SK-N-SH (cell line): ENCODE measurements around the gene SMC1A. TPM values are rescaled to one million over a fixed set of nuclear protein-coding genes. Genes with fewer than 3 reads are reported as not detected.
"Not testable (repeated sequence)": the region's sequence is repeated elsewhere in the genome, so short reads cannot be mapped to it uniquely, and the experiment has no call there.

Source experiments
- CTCF ChIA-PET: fragments of 300-600, 350-600 bp; formaldehyde crosslinking; extraction: SDS; loops from one replicate; lab custom pipeline; 2021; lab: Yijun Ruan, JAX
- POLR2A ChIA-PET: fragments of 350-600 bp; sonication (Branson Sonifier 250); formaldehyde crosslinking; extraction: SDS; loops from one replicate; lab custom pipeline; 2020; ENCODE audit warnings: antibody characterized with exemption, inconsistent platforms; lab: Yijun Ruan, JAX
- DNase-seq: peaks from one replicate; pipeline ENCODE4 v3.0.0; 2012
- H2AFZ ChIP-seq: fragments of 200-600 bp; sonication (generic); 2 replicates; pipeline ENCODE4 v1.8.1; 2016; ENCODE audit warnings: antibody characterized with exemption, mild to moderate bottlenecking, low read depth
- H3F3A ChIP-seq: fragments of 200-600 bp; sonication (generic); replicated peaks from 2 replicates; pipeline ENCODE3; 2016; ENCODE audit warnings: antibody characterized with exemption, mild to moderate bottlenecking; ENCODE audit not compliant: insufficient read depth
- H3K27ac ChIP-seq, 2 experiments: fragments of 200-500 bp in 1 of 2; fragments of 200-600 bp in 1 of 2; sonication (Bioruptor generic) in 1 of 2; sonication (generic), shearing (Covaris generic) in 1 of 2; 2 replicates each; pipeline versions ENCODE4 v1.5.1 to v1.6.1; 2014 to 2016; ENCODE audit warnings: low read depth in 2 of 2, inconsistent platforms in 1 of 2, low read length in 1 of 2, mild to moderate bottlenecking in 1 of 2, mixed read lengths in 1 of 2
- H3K27me3 ChIP-seq: fragments of 200-600 bp; sonication (generic), shearing (Covaris generic); 2 replicates; pipeline ENCODE4 v1.6.1; 2016; ENCODE audit warnings: mixed run types; ENCODE audit not compliant: insufficient read depth
- H3K36me3 ChIP-seq, 2 experiments: fragments of 200-500 bp in 1 of 2; fragments of 200-600 bp in 1 of 2; sonication (Bioruptor generic) in 1 of 2; sonication (generic) in 1 of 2; replicated peaks in 1 of 2; 2 replicates each; pipeline versions ENCODE3 to v1.5.1; 2014 to 2016; ENCODE audit warnings: low read length in 1 of 2, mild to moderate bottlenecking in 1 of 2; ENCODE audit not compliant: insufficient read depth in 2 of 2, control insufficient read depth in 1 of 2
- H3K4me1 ChIP-seq, 2 experiments: fragments of 200-500 bp in 1 of 2; fragments of 200-600 bp in 1 of 2; sonication (Bioruptor generic) in 1 of 2; sonication (generic), shearing (Covaris generic) in 1 of 2; 2 replicates each; pipeline versions ENCODE4 v1.5.1 to v1.6.1; 2014 to 2016; ENCODE audit warnings: low read depth in 1 of 2, low read length in 1 of 2, mixed run types in 1 of 2; ENCODE audit not compliant: insufficient read depth in 2 of 2, control insufficient read depth in 1 of 2
- H3K4me2 ChIP-seq: fragments of 200-600 bp; sonication (generic), shearing (Covaris generic); 2 replicates; pipeline ENCODE4 v1.6.1; 2017; ENCODE audit warnings: mixed run types
- H3K4me3 ChIP-seq, 2 experiments: fragments of 200-500 bp in 1 of 2; fragments of 200-600 bp in 1 of 2; sonication (Bioruptor generic) in 1 of 2; sonication (generic), shearing (Covaris generic) in 1 of 2; 2 replicates each; pipeline versions ENCODE4 v1.5.1 to v1.8.1; 2014 to 2016; ENCODE audit warnings: low read depth in 2 of 2, inconsistent platforms in 1 of 2, low read length in 1 of 2, mild to moderate bottlenecking in 1 of 2, mixed read lengths in 1 of 2, moderate library complexity in 1 of 2
- H3K79me2 ChIP-seq: fragments of 200-600 bp; sonication (generic); 2 replicates; pipeline ENCODE4 v1.8.1; 2017; ENCODE audit warnings: mild to moderate bottlenecking; ENCODE audit not compliant: insufficient read depth
- H3K9ac ChIP-seq: fragments of 200-600 bp; sonication (generic); 2 replicates; pipeline ENCODE4 v1.6.1; 2017; ENCODE audit warnings: mixed run types
- H3K9me2 ChIP-seq: fragments of 200-600 bp; sonication (generic); 2 replicates; pipeline ENCODE4 v1.6.1; 2017; ENCODE audit warnings: mixed run types
- H3K9me3 ChIP-seq: fragments of 200-600 bp; sonication (generic); 2 replicates; pipeline ENCODE4 v1.6.1; 2017; ENCODE audit warnings: mixed run types, mild to moderate bottlenecking, moderate library complexity
- H4K20me1 ChIP-seq: fragments of 200-600 bp; sonication (generic); 2 replicates; pipeline ENCODE4 v1.6.1; 2017; ENCODE audit warnings: mild to moderate bottlenecking, mixed run types; ENCODE audit not compliant: insufficient read depth
- CHD2 ChIP-seq: fragments of 150-350 bp; IDR thresholded peaks from 2 replicates; pipeline ENCODE4 v1.6.1; 2018; ENCODE audit warnings: low read length; ENCODE audit not compliant: partially characterized antibody
- EZH2phosphoT487 ChIP-seq: fragments of 200-600 bp; sonication (generic); IDR thresholded peaks from 2 replicates; pipeline ENCODE4 v1.6.1; 2017; ENCODE audit warnings: low read depth, mixed run types, mild to moderate bottlenecking, antibody characterized with exemption, moderate library complexity, borderline replicate concordance
- FOSL2 ChIP-seq: IDR thresholded peaks from 2 replicates; pipeline ENCODE4 v1.4.0; 2012; ENCODE audit warnings: low read depth, mild to moderate bottlenecking, moderate library complexity, borderline replicate concordance
- FOXM1 ChIP-seq: IDR thresholded peaks from 2 replicates; pipeline ENCODE4 v1.4.0; 2012; ENCODE audit warnings: low read depth, mild to moderate bottlenecking
- GATA2 ChIP-seq: sonication (generic); formaldehyde crosslinking; IDR thresholded peaks from 2 replicates; pipeline ENCODE4 v1.5.0; 2020; ENCODE audit warnings: mild to moderate bottlenecking, missing genetic modification reagents
- MXI1 ChIP-seq: IDR thresholded peaks from 2 replicates; pipeline ENCODE4 v1.6.1; 2012; ENCODE audit warnings: mild to moderate bottlenecking, low read depth, low read length, improper control_type of control experiment
- RAD21 ChIP-seq: IDR thresholded peaks from 2 replicates; pipeline ENCODE4 v1.6.1; 2012; ENCODE audit warnings: mild to moderate bottlenecking, low read length
- SIN3A ChIP-seq: IDR thresholded peaks from 2 replicates; pipeline ENCODE4 v1.6.1; 2012; ENCODE audit warnings: low read depth, mild to moderate bottlenecking, low read length, moderate library complexity, borderline replicate concordance
- TAF1 ChIP-seq: IDR thresholded peaks from 2 replicates; pipeline ENCODE4 v1.6.1; 2012; ENCODE audit warnings: low read depth, mild to moderate bottlenecking, low read length, moderate library complexity, borderline replicate concordance
- WGBS: methylation state at CpG from one replicate; pipeline ENCODE4 v1.1.6; 2017; ENCODE audit warnings: low lambda C conversion rate; 5-methylcytosine and 5-hydroxymethylcytosine counted together
- polyA plus RNA-seq, 3 experiments: library from polyadenylated mRNA; depleted of rRNA; stranded (reverse); fragments of >200 nt; gene quantifications; 2 replicates each; pipeline ENCODE4 v1.2.3, GENCODE V29; 2012
- TF ChIP-seq, protein P1 (sequence below): fragments of 150-350 bp; IDR thresholded peaks from 2 replicates; pipeline ENCODE4 v1.6.1; 2017; ENCODE audit warnings: antibody characterized with exemption, low read length, low read depth, borderline replicate concordance

SMC1A gene
- polyA plus RNA-seq, 1 of the 3 experiments (the other 2 are of a cell fraction): 34.6 TPM

DNA sequence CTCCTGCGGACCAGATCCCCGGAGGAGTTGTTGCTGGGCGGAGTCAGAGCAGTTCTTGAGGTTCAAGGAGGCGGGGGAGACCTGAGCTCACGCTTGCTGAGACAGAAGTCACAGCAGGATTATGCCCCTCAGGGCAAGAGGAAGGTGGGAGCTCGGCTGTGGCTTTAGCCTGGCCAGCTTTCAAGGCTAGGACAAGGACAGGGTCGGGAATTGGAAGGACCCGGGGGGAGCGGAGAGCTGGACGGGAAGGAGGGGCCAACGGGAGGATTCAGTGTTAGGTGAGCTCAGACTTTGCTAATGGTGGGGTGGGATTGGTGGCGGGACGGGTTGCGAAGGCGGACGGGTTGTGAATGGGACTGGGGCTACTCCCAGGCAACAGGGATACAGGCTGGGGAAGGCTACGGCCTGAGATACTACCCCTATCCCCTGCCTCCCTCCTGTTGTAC, 430 bp upstream of the SMC1A start, which contains the start of gene RIBC1:
RIBC1 (plus strand) TSS at position 13 of the 446 bp plus-strand sequence. CDS start 3,404 bp downstream, outside the sequence.
- Histone ChIP-seq H2AFZ (peak within 1 kb of the TSS; percentile 84), H3K4me1 (peaks cover 5 to 14% of the 10 kb centered on the region in 2 experiments; a peak in 2 of 4 replicates), H3F3A (no peaks in the 10 kb centered on the region), H3K36me3 (peaks cover 0 to 3% of the 10 kb centered on the region in 2 experiments), H3K9me3 (no peaks in the 10 kb centered on the region), H3K27ac (peak within 1 kb of the TSS; percentile 83 to 87), H3K4me3 (peak within 1 kb of the TSS; percentile 70 to 85), H3K9ac (peak within 1 kb of the TSS; percentile 89), H4K20me1 (peaks cover 18% of the 10 kb centered on the region), H3K79me2 (peaks cover 42% of the 10 kb centered on the region), H3K9me2 (no peaks in the 10 kb centered on the region), H3K4me2 (peak within 1 kb of the TSS; percentile 87), H3K27me3 (no peaks in the 10 kb centered on the region)
- ChIA-PET CTCF (interaction anchor here (1.4 to 3.8 kb wide), 7 partner anchors 10 to 138 kb away, joined by 5 to 30 read pairs (median 10); partner anchors contain the start of gene HSD17B10), POLR2A (interaction anchor here (0.6 to 1.6 kb wide), 5 partner anchors 12 to 1059 kb away, joined by 4 to 8 read pairs (median 4); partner anchors contain the start of gene HSD17B10)
- TF ChIP-seq EZH2phosphoT487 (no peak), FOXM1 (no peak), CHD2 (no peak)
- TF ChIP-seq, protein P1, sequence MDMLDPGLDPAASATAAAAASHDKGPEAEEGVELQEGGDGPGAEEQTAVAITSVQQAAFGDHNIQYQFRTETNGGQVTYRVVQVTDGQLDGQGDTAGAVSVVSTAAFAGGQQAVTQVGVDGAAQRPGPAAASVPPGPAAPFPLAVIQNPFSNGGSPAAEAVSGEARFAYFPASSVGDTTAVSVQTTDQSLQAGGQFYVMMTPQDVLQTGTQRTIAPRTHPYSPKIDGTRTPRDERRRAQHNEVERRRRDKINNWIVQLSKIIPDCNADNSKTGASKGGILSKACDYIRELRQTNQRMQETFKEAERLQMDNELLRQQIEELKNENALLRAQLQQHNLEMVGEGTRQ: no peak
- 2% methylated on average over 15 of the region's 17 CpGs for WGBS
- DNase-seq: no peak

DNA sequence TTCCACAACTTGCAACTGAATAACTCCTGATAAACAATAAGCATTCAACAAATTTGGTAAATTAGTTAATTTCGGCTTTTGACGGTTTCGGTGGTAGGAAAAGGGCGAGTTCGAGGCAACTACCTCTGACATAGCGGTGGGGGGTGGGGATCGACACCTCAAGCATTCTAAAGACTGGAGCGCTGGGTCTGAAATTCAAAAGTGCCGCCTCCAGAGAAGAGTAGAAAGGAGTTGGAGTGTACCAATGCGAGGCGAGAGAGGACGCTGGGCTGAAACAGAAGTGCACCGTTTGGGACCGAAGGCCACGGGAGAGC, 725 bp downstream of the SMC1A start:
- Histone ChIP-seq H3K27ac (peak overlapping the region; percentile 83 to 87), H3F3A (no peaks in the 10 kb centered on the region), H2AFZ (peak overlapping the region; percentile 64), H3K27me3 (no peaks in the 10 kb centered on the region), H4K20me1 (peaks cover 23% of the 10 kb centered on the region), H3K9ac (peak overlapping the region; percentile 89), H3K4me3 (peak overlapping the region; percentile 70 to 85), H3K79me2 (peaks cover 54% of the 10 kb centered on the region), H3K9me3 (no peaks in the 10 kb centered on the region), H3K9me2 (no peaks in the 10 kb centered on the region), H3K4me2 (peak overlapping the region; percentile 87), H3K4me1 (peaks cover 5 to 14% of the 10 kb centered on the region in 2 experiments; a peak in 2 of 4 replicates), H3K36me3 (peaks cover 0 to 3% of the 10 kb centered on the region in 2 experiments)
- CTCF ChIA-PET: interaction anchor here (2.1 to 3.8 kb wide), 3 partner anchors 14 to 108 kb away, joined by 10 to 30 read pairs (median 20); partner anchors contain the start of gene HSD17B10
- DNase-seq: no peak
- POLR2A ChIA-PET: interaction anchor here (0.9 to 1.6 kb wide), 7 partner anchors 10 to 134 kb away, joined by 3 to 8 read pairs (median 4); partner anchors contain the start of gene HSD17B10
- no peak for TF ChIP-seq GATA2
- peak; percentile 63; the same call in 1 of the 2 replicates for TF ChIP-seq SIN3A
- peak; percentile 49; the same call in 1 of the 2 replicates for TF ChIP-seq MXI1
- TF ChIP-seq, all 33 proteins: peak for 2
- WGBS: 1% methylated on average over 14 of the region's 15 CpGs

DNA sequence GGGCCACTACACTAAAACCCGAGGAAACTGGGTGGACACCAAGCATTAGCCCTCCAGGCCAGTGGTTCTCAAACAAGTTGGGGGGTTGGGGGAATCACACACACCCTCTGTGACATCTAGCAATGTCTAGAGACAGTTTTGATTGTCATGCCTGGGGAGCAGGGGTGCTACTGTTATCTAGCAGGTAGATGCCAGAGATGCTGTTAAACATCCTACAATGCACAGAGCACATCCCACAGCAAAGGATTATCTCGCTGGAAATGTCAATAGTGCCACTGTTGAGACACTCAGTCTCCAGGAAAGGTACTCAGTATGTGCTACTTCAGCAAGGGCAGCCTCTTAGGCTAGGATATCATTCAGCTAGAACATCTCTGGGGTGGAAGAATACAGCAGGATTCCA, 1.3 kb downstream of the SMC1A start:
- H3K4me2 ChIP-seq: peak overlapping the region; percentile 87
- no peaks in the 10 kb centered on the region for H3K9me2 ChIP-seq
- DNase-seq: no peak
- no peaks in the 10 kb centered on the region for H3K27me3 ChIP-seq
- peaks cover 5 to 14% of the 10 kb centered on the region in 2 experiments; a peak in 2 of 4 replicates for H3K4me1 ChIP-seq
- TF ChIP-seq MXI1: no peak
- no peak for TF ChIP-seq FOSL2
- no peak for TF ChIP-seq TAF1
- TF ChIP-seq RAD21: no peak
- TF ChIP-seq, protein P1: no peak
- CTCF ChIA-PET: interaction anchor here (0.7 kb wide), 1 partner anchor 108 kb away, joined by 3 read pairs; no protein-coding TSS in a partner anchor
- no peak overlapping the region for H3K27ac ChIP-seq
- no peaks in the 10 kb centered on the region for H3F3A ChIP-seq
- H3K4me3 ChIP-seq: peak overlapping the region; percentile 70 to 85
- POLR2A ChIA-PET: no interaction called here
- H4K20me1 ChIP-seq: peaks cover 23% of the 10 kb centered on the region
- H3K36me3 ChIP-seq: peaks cover 0 to 3% of the 10 kb centered on the region in 2 experiments
- no peaks in the 10 kb centered on the region for H3K9me3 ChIP-seq
- H2AFZ ChIP-seq: no peak overlapping the region
- H3K9ac ChIP-seq: peak overlapping the region; percentile 89; the same call in 1 of the 2 replicates
- WGBS: no CpG with 5 or more reads among the region's 2 CpGs
- H3K79me2 ChIP-seq: peaks cover 60% of the 10 kb centered on the region

DNA sequence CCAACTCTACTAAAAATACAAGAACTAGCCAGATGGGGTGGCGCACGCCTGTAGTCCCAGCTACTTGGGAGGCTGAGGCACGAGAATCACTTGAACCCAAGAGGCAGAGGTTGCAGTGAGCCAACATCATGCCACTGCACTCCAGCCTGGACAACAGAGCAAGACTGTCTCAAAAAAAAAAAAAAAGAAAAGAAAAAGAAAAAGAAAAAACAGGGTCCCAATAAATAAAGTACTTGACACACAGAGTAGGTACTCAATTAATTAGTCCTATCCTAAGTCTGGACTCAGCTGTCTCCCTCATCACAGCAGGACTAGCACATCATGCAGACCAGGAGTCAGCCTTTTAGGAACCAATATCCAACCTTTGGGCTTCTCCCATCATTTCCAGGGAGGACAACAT, 2.1 kb downstream of the SMC1A start:
- not testable (repeated sequence) for H3K27me3 ChIP-seq, H3K9me3 ChIP-seq, H3K27ac ChIP-seq, H3K36me3 ChIP-seq, H3F3A ChIP-seq, H3K4me3 ChIP-seq, H2AFZ ChIP-seq, H3K9me2 ChIP-seq, DNase-seq
- Histone ChIP-seq H3K79me2 (peaks cover 67% of the 10 kb centered on the region), H4K20me1 (peaks cover 23% of the 10 kb centered on the region), H3K9ac (0 out of 2 replicates have a peak overlapping the region, but pooled peaks have one; percentile 89), H3K4me1 (peaks cover 5 to 14% of the 10 kb centered on the region in 2 experiments; a peak in 2 of 4 replicates), H3K4me2 (peak overlapping the region; percentile 87; the same call in 1 of the 2 replicates)
- WGBS: 97% methylated on average over 3 of the region's 3 CpGs
- CTCF ChIA-PET: interaction anchor here (0.7 to 0.9 kb wide), 3 partner anchors 11 to 107 kb away, joined by 3 to 4 read pairs (median 3); no protein-coding TSS in a partner anchor
- POLR2A ChIA-PET: interaction anchor here (0.5 kb wide), 1 partner anchor 123 kb away, joined by 9 read pairs; no protein-coding TSS in a partner anchor
